ENCODE data around the gene CLTCL1.
"Not testable (repeated sequence)": the region's sequence is repeated elsewhere in the genome, so short reads cannot be mapped to it uniquely, and the experiment has no call there.

The CLTCL1 gene

DNA sequence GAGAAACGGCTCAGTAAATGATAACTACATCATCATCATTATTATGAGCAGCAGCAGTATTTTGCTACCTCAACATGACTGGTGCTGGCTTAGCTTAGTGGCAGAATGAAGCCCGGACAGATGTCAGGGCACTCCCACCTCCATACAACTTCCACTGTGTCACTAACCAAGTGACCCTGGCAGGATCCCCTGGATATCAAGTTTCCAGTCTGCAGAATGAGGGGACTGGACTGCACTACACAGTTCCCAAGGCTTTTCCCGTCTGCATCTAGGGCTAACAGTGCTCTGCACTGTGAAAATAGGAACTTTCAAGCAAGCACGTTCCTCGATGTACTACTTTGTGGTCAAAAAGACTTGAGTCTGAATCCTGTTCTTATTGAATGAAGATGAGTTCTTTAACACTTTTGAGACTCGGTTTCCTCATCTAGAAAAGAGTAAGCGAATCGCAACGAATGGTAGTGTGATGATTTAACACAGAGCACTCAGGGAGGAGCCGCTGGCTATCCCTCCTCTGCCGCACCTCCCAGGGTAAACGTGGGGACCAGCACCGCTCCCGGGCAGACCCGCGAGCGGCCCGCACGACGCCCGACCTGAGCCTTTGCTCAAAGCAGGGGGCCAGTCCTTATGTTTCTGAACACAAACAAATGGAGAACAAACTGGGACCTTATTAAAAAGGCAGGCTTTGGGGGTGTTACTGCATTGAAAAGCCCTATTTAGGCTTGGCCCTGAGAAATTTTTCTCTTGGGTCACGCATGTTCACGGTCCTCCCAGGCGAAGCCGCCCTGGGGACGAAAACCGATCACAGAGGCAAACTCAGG is 910 bp downstream of the CLTCL1 start:
- DNase-seq, result peak; percentile 3

DNA sequence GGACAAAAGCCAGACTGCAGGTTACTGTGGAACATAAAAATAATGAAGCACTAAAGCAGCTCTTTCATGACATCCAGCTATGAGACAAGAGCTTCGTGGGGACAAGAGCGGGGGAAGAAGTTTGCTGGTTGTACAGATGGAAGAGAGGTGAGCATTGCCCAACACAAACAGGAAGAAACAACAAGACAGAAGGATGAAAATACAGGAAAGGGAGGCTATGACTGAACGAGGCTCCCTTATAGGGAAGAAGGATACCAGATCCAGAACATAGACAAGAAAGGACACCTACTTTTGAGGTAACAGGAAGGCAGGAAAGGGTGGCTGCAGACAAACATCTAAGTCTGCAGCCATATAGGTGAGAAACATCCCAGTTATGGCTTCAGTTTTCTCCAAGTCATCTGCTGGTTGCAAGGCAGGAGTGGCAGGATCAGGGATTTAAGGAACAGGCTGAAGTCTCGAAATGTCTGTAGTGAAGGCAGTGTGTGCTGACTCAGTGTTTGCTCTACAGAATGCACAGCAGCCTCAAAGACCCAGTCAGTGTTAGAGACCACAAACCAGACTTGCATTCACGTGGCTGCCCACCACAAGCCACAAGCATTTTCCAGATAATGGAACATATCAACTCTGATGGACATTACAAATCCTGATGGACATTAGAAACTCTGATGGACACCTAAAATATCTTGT is 1.9 kb downstream of the CLTCL1 start:
- no peak for DNase-seq

DNA sequence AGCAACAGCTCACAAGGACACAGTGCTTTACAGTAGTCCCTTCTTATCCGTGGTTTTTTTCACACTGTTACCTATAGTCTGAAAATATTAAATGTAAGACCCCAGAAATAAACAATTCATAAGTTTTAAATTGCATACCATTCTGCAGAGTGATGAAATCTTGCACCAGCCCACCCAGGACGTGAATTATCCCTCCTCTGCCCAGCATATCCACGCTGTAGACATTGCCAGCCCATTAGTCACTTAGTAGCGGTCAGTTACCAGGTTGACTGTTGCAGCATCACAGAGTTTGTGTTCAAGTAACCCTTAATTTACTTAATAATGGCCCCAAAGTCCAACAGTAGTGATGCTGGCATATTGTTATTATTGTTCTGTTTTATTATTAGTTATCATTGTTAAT is 3.6 kb downstream of the CLTCL1 start:
- DNase-seq, result no peak

DNA sequence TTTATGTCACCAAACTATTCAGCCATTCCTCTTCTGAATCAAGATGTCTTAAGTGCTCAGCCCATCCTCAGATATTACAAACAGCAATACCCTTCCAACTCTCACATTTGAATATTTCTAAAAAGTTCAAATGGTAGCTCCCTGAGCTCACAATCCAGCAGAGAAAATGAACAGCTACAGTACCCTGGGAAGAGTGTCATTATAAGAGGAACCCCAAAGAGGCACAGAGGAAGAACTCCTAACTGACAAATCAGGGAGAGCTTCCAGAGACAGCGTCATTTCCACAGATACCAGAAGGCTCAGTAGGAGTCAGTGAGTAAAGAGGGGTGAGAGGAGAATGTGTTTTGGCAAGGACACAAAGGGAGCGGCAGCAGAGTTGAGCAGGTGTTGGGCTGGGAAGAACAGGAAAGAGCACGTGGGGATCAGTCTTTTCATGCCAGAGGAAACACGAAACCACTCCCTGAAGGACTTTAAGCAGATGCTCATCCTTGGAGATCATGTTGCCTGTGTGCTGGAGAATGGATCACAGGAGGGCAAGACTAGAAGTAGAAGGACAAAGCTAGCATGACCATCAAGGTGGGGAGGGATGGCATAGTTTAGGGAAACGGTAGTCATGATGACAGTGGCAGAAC is 4.3 kb downstream of the CLTCL1 start:
- DNase-seq, result no peak

DNA sequence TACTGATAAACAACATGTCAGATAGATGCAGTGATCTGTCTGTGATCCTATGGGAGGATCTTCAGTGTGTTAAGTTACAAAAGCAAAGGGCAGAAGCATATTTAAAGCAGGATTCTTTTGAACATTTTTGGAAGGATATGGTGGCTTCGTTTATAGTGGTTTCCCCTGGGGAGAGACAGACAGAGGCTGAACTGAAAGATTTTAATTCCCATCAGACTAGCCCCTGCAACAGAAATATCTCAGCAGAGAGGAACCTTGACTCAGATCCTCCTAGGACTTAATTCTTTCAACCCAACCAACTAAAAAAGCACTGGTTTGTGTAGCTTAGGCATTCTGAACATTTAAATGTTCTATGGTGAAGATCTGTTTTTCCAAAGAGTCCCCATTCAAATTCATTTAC is 5.7 kb downstream of the CLTCL1 start:
- no peak for DNase-seq

DNA sequence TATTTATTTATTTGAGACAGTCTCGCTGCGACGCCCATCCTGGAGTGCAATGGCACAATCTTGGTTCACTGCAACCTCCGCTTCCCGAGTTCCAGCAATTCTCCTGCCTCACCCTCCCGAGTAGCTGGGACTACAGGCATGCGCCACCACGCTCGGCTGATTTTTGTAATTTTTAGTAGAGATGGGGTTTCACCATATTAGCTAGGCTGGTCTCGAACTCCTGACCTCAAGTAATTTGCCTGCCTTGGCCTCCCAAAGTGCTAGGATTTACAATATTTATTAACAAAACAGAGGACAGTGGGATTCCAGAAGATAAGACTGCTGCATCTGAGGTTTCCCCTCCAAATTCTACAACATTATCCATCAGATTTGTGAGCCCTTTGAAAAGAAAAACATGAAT is 12.4 kb downstream of the CLTCL1 start:
- DNase-seq, result not testable (repeated sequence)

DNA sequence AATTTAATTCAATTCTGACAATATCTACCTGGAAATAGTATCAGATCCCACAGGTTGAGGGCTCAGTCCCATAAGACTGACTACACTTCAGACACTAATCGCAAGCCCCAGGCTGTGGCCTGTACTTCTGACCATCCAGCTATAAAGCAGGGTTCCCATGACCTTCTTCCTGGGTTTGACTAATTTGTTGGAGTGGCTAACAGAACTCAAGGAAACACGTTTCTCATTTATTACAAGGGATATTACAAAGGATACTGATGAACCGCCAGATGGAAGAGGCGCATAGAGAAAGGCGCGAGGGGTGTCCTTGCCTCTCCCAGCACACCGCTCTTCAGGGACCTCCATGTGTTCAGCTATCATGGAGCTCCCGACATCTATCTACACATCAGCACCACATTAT is 13.7 kb downstream of the CLTCL1 start:
- no peak for DNase-seq

DNA sequence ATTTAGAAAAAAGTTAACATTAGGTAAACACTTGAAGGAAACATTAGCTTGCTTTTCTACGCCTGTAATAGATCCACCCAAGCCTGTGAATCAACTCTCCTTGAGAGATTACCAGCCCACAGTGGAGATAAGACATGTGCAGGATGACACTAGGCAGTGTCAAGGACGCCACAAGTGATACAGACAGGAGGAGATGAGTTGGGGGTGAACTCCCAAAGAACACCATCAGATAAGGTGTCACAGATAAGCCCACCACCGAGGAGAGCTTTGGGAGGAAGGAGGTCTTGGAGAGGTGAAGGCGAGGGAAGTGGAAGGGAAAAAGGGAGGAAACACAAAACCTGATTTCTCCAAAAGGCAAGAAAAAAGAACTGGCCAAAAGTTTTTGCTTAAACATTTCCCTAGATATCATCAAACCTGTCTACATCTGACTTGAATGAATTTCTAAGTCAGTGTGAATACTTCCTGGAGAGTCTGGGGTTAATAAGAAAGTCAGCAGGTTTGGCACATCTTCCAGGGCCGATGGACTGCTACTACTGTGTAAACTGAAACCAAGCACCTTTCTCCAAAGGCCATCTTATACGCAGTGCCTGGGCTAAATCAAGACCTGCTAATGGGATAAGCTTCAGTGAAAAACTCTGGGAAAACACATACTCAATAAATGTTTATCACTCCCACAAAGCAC is 15.5 kb downstream of the CLTCL1 start:
- DNase-seq, result no peak

DNA sequence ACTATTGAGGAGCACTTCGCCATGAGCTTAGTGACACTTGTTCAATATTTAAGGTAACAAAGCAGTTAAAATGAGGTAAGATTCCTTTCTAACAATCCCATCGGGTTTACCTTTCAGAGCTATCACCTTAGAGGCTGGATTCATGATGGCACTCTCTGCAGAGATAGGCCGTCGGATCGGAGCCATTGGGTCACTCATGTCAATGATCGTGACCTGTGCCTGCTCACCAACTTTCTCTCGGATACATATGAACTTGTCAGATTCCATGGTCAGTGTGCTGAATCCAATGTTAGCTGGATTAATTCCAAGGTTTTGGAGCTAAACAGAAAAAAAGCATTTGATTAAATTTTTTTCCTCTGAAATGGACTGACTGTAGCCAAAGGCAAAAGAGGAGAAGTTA is 16.0 kb downstream of the CLTCL1 start:
- DNase-seq, result no peak

DNA sequence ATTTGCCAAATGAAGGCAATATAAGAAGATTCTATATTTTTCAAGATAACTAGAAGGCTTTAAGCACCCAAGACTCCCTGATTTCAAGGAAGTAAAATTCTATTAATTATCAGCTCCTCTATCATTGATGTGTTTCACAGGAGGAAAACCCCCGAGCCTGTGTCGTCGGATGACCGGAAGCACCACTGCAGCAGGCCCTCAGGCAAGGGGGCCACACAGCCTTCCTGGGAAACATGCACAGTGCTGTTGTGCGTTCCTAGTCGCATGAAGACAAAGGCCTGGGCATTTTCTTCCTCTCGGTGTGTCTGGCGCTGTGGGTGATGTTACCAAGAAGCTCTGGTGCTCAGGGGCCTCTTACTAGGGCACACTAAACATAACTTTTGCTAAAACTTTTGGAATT is 16.4 kb downstream of the CLTCL1 start:
- DNase-seq, result no peak

DNA sequence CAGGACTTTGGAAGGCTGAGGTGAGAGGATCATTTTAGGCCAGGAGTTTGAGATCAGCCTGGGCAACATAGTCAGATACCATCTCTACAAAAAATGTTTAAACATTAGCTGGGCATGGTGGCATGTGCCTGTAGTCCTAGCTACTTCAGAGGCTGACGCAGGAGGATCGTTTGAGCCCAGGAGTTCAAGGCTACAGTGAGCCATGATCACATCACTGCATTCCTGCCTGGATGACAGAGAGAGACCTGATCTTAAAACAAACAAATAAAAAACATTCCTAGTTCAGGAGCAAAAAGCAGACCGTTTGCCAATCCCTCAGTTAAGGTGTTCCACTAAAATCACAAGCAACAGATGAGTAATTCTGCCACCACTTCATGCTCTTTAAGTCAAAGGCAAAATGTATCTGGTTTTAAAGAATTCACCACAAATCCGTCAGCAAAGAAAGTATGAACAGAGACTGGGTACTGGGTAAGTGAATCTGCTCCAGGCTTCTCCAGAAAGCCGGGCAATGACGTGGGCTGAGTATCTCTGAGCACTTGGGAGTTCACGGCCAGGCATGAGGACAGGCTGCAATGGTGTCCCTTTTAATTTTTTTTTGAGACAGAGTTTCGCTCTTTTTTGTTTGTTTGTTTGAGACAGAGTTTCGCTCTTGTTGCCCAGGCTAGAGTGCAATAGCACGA is 19.5 kb downstream of the CLTCL1 start:
- no peak for DNase-seq

DNA sequence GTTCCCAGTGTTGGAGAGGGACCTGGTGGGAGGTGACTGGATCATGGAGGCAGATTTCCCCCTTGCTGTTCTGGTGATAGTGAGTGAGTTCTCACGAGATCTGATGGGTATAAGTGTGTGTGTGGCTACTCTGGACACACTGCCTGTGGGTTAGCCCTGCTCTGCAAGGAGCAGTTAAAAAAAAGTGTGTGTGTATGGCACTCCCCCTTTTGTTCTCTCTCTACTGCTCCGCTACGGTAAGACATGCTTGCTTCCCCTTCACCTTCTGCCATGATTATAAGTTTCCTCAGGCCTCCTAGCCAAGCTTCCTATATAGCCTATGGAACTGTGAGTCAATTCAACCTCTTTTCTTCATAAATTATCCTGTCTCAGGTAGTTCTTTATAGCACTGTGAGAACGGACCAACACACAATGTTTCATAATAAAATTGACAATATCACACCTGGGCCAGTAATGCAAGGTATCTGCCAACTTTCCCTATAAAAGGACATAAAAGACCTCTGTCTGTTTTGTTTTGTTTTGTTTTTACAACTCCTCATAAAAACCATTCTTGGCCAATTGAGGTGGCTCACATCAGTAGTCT is 20.2 kb downstream of the CLTCL1 start:
- no peak for DNase-seq

DNA sequence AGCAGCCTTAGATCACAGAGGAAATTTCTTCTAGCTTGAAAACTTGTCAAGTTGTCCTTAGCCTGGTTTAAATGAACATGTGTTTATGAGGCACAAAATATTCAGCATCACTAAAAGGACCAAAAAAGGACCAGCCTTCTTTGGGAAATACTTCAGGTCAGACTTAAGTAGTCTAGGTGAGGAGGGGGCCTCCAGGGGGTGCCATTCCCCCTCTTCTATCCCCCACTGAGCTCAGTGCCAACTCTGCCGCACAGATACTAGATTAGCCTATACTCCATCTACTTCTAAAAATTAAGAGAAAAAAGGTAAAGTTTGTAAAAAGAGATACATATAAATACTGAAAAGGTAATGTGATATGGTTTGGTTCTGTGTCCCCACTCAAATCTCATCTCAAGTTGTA is 20.6 kb downstream of the CLTCL1 start:
- DNase-seq, result no peak

DNA sequence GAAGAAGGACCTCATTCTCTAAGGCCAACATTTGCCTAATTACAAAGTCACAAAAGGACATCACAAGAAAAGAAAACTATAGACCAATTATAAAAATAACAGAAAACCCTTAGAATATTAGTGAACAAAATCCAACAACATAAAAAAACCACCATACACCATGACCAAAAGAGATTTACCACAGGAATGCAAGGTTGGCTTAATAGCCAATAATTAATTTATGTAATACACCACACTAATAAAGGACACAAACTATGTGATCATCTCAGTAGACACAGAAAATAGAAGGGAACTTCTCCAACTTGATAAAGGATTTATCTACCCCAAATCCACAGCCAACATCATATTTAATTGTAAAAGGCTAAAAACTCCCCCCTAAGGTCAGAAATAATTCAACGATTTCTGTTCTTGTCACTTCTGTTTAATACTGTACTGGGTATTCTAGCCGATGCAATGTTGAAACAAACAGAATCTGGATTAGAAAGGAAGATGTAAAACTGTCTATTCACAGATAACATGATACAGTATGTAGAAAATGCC is 24.9 kb downstream of the CLTCL1 start:
- DNase-seq, result no peak

DNA sequence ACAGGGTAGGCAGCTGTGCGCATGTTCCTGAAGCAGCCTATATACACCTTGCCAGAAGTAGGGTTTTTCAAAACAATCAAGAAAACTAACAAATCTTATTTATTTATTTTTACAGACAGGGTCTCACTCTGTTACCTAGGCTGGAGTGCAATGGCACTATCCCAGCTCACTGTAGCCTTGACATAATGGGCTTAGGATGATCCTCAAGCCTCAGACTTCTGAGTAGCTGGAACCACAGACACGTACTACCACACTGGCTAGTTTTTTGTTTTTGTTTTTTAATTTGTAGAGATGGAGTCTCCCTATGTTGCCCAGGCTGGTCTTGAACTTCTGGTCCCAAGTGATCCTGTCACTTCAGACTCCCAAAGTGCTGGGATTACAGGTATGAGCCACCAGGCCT is 25.7 kb downstream of the CLTCL1 start:
- DNase-seq, result no peak

DNA sequence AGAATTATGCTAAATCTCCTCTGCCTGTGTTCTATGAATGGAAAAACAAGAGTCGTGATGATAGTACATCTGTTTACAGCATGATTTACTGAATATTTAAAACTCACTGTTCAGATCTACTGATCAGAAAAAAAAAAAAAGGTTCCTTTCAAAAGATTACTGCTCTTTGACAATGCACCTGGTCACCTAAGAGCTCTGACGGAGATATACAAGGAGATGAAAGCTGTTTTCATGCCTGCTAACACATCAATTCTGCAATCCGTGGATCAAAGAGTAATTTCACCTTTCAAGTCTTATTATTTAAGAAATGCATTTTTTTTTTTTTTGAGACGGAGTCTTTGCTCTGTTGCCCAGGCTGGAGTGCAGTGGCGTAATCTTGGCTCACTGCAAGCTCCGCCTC is 30.7 kb downstream of the CLTCL1 start:
- no peak for DNase-seq

DNA sequence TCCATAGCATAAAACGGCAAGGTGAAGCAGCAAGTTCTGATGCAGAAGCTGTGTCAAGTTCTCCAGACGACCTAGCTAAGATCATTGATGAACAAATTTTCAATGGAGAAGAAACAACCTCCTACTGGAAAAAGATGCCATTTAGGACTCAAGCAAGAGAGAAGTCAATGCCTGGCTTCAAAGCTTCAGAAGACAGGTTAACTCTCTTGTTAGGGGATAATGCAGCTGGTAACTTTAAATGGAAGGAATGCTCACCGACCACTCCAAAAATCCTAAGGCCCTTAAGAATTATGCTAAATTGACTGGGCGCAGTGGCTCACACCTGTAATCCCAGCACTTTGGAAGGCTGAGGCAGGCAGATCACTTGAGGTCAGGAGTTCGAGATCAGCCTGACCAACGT is 31.3 kb downstream of the CLTCL1 start:
- no peak for DNase-seq

DNA sequence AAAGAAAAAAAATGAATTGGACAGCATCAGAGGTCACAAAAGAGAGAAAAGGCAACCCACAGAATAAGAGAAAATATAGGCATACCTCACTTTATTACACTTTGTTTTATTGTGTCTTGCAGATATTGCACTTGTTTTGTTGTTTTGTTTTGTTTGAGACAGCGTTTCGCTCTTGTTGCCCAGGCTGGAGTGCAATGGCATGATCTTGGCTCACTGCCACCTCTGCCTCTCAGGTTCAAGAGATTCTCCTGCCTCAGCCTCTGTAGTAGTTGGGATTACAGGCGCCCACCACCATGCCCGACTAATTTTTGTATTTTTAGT is 32.6 kb downstream of the CLTCL1 start:
- not testable (repeated sequence) for DNase-seq

DNA sequence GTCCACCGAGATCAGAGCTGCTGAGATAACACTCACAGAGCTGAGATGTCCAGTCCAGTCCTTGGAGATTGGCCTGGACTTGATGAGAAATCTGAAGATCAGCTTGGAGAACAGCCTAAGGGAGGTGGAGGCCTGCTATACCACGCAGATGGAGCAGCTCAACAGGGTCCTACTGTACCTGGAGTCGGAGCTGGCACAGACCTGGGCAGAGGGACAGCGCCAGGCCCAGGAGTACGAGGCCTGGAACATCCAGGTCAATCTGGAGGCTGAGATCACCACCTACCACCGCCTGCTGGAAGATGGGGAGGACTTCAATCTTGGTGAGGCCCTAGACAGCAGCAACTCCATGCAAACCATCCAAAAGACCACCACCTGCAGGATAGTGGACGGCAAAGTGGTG is 33.1 kb downstream of the CLTCL1 start:
- no peak for DNase-seq

DNA sequence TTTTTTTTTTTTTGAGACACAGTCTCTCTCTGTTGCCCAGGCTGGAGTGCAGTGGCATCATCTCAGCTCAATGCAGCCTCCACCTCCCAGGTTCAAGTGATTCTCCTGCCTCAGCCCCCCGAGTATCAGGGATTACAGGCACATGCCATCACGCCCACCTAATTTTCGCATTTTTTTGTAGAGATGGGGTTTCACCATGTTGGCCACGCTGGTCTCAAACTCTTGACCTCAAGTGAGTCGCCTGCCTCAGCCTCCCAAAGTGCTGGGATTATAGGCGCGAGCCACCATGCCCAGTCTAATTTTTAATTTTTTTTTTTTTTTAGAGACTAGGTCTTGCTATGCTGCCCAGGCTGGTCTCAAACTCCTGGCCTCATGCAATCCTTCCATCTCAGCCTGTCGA is 35.2 kb downstream of the CLTCL1 start:
- DNase-seq, result not testable (repeated sequence)

DNA sequence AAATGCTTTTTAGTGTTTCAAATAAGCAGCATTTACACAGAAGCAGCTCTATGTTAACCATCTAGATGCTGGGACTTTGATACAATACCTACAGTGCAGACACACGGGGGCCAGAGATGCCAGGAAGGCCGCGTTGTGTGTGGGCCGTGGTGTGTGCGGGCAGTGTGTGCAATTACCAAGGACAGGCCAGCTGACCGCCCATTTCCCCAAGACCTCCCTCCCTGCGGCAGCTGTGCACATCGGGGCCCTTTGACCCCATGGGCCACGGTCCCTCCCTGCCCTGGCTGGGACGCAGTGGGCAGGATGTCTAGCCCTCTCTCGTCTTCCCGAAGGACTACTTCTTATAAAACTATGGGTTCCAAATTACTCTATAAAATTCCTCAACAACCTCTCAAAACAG is 38.4 kb downstream of the CLTCL1 start:
- DNase-seq, result no peak

DNA sequence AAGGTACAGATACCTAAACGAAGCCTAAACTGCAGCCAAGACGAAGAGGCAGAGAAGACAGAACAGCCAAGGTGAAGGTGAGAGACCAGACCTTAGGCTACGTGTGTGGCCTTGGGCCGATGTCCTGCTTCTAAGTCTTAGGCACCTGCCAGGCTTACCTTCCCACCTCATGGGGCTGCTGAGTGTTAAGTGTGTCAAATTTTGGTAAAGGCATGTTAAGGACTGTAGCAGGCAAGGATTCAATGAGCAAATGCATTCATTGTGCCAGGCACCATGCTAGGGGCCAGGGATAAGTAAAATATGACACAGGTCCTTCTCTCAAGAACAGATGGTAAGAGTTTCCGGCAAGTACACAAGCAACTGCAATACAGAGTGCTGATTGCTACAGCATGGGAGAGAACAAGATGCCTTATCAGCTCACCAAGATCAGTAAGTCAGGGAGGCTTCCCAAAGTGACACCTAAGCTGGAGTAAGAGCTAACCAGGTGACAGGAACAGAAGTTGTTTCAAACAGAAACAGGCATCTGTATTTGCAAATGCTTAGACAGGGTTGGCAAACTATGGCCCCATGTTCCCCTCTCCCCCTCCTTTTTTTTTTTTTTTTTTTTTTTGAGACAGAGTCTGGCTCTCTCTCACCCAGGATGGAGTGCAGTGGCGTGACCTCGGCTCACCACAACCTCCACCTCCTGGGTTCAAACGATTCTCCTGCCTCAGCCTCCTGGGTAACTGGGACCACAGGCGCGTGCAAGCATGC is 46.7 kb downstream of the CLTCL1 start:
- DNase-seq, result no peak
